ENCODE measurements around the gene IL17REL. TPM values are rescaled to one million over a fixed set of nuclear protein-coding genes. Genes with fewer than 3 reads are reported as not detected.
A peak's percentile ranks its signal among the peaks of the same experiment; 100 is the strongest.

IL17REL gene
- total and polyA plus RNA-seq, 2 of the 13 experiments (the other 11 are each of a cell fraction or from before 2014, with no cell fraction given): not detected

- TF ChIP-seq, protein P1, sequence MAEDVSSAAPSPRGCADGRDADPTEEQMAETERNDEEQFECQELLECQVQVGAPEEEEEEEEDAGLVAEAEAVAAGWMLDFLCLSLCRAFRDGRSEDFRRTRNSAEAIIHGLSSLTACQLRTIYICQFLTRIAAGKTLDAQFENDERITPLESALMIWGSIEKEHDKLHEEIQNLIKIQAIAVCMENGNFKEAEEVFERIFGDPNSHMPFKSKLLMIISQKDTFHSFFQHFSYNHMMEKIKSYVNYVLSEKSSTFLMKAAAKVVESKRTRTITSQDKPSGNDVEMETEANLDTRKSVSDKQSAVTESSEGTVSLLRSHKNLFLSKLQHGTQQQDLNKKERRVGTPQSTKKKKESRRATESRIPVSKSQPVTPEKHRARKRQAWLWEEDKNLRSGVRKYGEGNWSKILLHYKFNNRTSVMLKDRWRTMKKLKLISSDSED (CRISPR knock-in tag; IDR thresholded peaks at IDR 0.05): no peak
- no peak for TF ChIP-seq MTA3 (CRISPR knock-in tag; IDR thresholded peaks at IDR 0.05)
- no peak for TF ChIP-seq ZNF3 (CRISPR knock-in tag; IDR thresholded peaks at IDR 0.05)
- TF ChIP-seq, protein P2, sequence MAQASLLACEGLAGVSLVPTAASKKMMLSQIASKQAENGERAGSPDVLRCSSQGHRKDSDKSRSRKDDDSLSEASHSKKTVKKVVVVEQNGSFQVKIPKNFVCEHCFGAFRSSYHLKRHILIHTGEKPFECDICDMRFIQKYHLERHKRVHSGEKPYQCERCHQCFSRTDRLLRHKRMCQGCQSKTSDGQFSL (CRISPR knock-in tag; IDR thresholded peaks at IDR 0.05): no peak
- TF ChIP-seq ZNF547 (CRISPR knock-in tag; IDR thresholded peaks at IDR 0.05): no peak
- TF ChIP-seq CC2D1A (CRISPR knock-in tag; IDR thresholded peaks at IDR 0.05): no peak
- peak; percentile 11 for TF ChIP-seq HNRNPH1 (optimal IDR thresholded peaks at IDR 0.05; ENCODE audit: low read depth, low read length)
- TF ChIP-seq, protein P3, sequence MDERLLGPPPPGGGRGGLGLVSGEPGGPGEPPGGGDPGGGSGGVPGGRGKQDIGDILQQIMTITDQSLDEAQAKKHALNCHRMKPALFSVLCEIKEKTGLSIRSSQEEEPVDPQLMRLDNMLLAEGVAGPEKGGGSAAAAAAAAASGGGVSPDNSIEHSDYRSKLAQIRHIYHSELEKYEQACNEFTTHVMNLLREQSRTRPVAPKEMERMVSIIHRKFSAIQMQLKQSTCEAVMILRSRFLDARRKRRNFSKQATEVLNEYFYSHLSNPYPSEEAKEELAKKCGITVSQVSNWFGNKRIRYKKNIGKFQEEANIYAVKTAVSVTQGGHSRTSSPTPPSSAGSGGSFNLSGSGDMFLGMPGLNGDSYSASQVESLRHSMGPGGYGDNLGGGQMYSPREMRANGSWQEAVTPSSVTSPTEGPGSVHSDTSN (CRISPR knock-in tag; IDR thresholded peaks at IDR 0.05): no peak
- no peak for TF ChIP-seq NFE2 (CRISPR knock-in tag; IDR thresholded peaks at IDR 0.05)
- no peak for TF ChIP-seq KLF12 (CRISPR knock-in tag; IDR thresholded peaks at IDR 0.05; ENCODE audit: borderline replicate concordance)
- no peak for TF ChIP-seq TRAFD1 (CRISPR knock-in tag; IDR thresholded peaks at IDR 0.05; ENCODE audit: borderline replicate concordance)
- TF ChIP-seq ZNF678 (CRISPR knock-in tag; IDR thresholded peaks at IDR 0.05): no peak
- no peak for TF ChIP-seq PPARG (CRISPR knock-in tag; conservative IDR thresholded peaks at IDR 0.05)
- TF ChIP-seq LBX2 (CRISPR knock-in tag; IDR thresholded peaks at IDR 0.05; ENCODE audit: borderline replicate concordance): no peak
- TF ChIP-seq KDM4B (CRISPR knock-in tag; IDR thresholded peaks at IDR 0.05): no peak
- no peak for TF ChIP-seq ZSCAN31 (CRISPR knock-in tag; IDR thresholded peaks at IDR 0.05; ENCODE audit: low read depth)
- no peak for TF ChIP-seq ZSCAN30 (CRISPR knock-in tag; IDR thresholded peaks at IDR 0.05)
- no peak for TF ChIP-seq ZSCAN29 (CRISPR knock-in tag; conservative IDR thresholded peaks at IDR 0.05)
- no peak for TF ChIP-seq FLYWCH1 (CRISPR knock-in tag; IDR thresholded peaks at IDR 0.05)
- 0 out of 2 replicates have a peak, but pooled peaks have one; percentile 10 for TF ChIP-seq TARDBP (CRISPR knock-in tag; IDR thresholded peaks at IDR 0.05)
- no peak for TF ChIP-seq BRD4 (CRISPR knock-in tag; IDR thresholded peaks at IDR 0.05)
- no peak for TF ChIP-seq ZFP36L1 (CRISPR knock-in tag; IDR thresholded peaks at IDR 0.05)
- TF ChIP-seq NR2F6 (IDR thresholded peaks at IDR 0.05): no peak
- TF ChIP-seq NR2F6 (CRISPR knock-in tag; IDR thresholded peaks at IDR 0.05): 0 out of 2 replicates have a peak, but pooled peaks have one; percentile 9
- TF ChIP-seq, protein P4, sequence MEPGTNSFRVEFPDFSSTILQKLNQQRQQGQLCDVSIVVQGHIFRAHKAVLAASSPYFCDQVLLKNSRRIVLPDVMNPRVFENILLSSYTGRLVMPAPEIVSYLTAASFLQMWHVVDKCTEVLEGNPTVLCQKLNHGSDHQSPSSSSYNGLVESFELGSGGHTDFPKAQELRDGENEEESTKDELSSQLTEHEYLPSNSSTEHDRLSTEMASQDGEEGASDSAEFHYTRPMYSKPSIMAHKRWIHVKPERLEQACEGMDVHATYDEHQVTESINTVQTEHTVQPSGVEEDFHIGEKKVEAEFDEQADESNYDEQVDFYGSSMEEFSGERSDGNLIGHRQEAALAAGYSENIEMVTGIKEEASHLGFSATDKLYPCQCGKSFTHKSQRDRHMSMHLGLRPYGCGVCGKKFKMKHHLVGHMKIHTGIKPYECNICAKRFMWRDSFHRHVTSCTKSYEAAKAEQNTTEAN (CRISPR knock-in tag; conservative IDR thresholded peaks at IDR 0.05): no peak
- TF ChIP-seq ZMYM2 (CRISPR knock-in tag; IDR thresholded peaks at IDR 0.05): no peak
- no peak for TF ChIP-seq ZNF138 (CRISPR knock-in tag; IDR thresholded peaks at IDR 0.05; ENCODE audit: low read depth)
- no peak for TF ChIP-seq SMAD3 (CRISPR knock-in tag; IDR thresholded peaks at IDR 0.05)
- TF ChIP-seq MEIS2 (CRISPR knock-in tag; IDR thresholded peaks at IDR 0.05): no peak
These were observed 62.7 kb downstream of the IL17REL start (continued) for GRCh38 chr22:49949914-49950292.

Measured in HepG2 (cell line).